HCT116 (cell line): Measurements from ENCODE around the gene FGFR4. TPM values are rescaled to one million over a fixed set of nuclear protein-coding genes. Genes with fewer than 3 reads are reported as not detected.

Source experiments
- ATAC-seq: fragments of 200-7000 bp; cut with Tn5 transposase; 2 replicates; pipeline ENCODE4 v1.9.1; 2020; ENCODE audit warnings: mild to moderate bottlenecking, moderate library complexity
- BruUV-seq: library from RNA; stranded (reverse); fragments of 400-500 nt; replicated peaks from 2 replicates; lab custom pipeline; 2021; lab: Mats Ljungman, UMichigan
- CTCF ChIA-PET: fragments of 300-600 bp; sonication (Branson Sonifier 250); formaldehyde crosslinking; loops from one replicate; lab custom pipeline; 2021; ENCODE audit warnings: antibody characterized with exemption; lab: Charles Lee
- POLR2A ChIA-PET: fragments of 300-600, 350-600 bp; sonication (Branson Sonifier 250); formaldehyde crosslinking; loops from one replicate; lab custom pipeline; 2021; ENCODE audit warnings: antibody characterized with exemption; lab: Charles Lee
- RAD21 ChIA-PET, 2 experiments: fragments of 300-600 bp; sonication (Branson Sonifier 250); formaldehyde crosslinking; loops; one replicate each; lab custom pipeline; 2023; ENCODE audit warnings: low total read pairs in 2 of 2; ENCODE audit not compliant: uncharacterized antibody in 2 of 2, unreplicated experiment in 2 of 2, low non-redundant PET in 1 of 2; lab: Charles Lee
- DNase-seq: peaks from one replicate; pipeline ENCODE4 v3.0.0-alpha.2; 2010; ENCODE audit warnings: low read depth, low spot score
- H2AFZ ChIP-seq: fragments of 200-600 bp; shearing (Covaris generic), sonication (generic); 2 replicates; pipeline ENCODE4 v1.6.1; 2017; ENCODE audit warnings: low read depth, mixed run types, mixed read lengths, antibody characterized with exemption, low read length; ENCODE audit not compliant: poor library complexity, severe bottlenecking
- H3K27ac ChIP-seq: 2 replicates; pipeline ENCODE4 v1.5.1; 2012; ENCODE audit warnings: low read depth, low read length
- H3K27me3 ChIP-seq: fragments of 200-600 bp; sonication (generic); 2 replicates; pipeline ENCODE4 v1.6.1; 2016; ENCODE audit warnings: mixed run types, low read length, mixed read lengths; ENCODE audit not compliant: insufficient read depth
- H3K36me3 ChIP-seq, 2 experiments: fragments of 200-500 bp in 1 of 2; fragments of 200-600 bp in 1 of 2; sonication (Bioruptor generic) in 1 of 2; sonication (generic) in 1 of 2; 2 replicates each; pipeline versions ENCODE4 v1.5.1 to v1.6.1; 2014 to 2016; ENCODE audit warnings: low read length in 2 of 2, inconsistent platforms in 1 of 2, mixed read lengths in 1 of 2, mixed run types in 1 of 2; ENCODE audit not compliant: insufficient read depth in 2 of 2, control insufficient read depth in 1 of 2
- H3K4me1 ChIP-seq, 2 experiments: fragments of 200-600 bp in 1 of 2; sonication (generic) in 1 of 2; 2 replicates each; pipeline versions ENCODE4 v1.5.1 to v1.6.1; 2012 to 2017; ENCODE audit warnings: low read length in 2 of 2, inconsistent platforms in 1 of 2, mild to moderate bottlenecking in 1 of 2, mixed read lengths in 1 of 2, mixed run types in 1 of 2, moderate library complexity in 1 of 2; ENCODE audit not compliant: insufficient read depth in 2 of 2, control insufficient read depth in 1 of 2
- H3K4me2 ChIP-seq: fragments of 200-600 bp; sonication (generic); 2 replicates; pipeline ENCODE4 v1.6.1; 2017; ENCODE audit warnings: mixed run types, low read length, mixed read lengths
- H3K4me3 ChIP-seq, 2 experiments: fragments of 200-600 bp in 1 of 2; sonication (generic) in 1 of 2; replicated peaks in 1 of 2; 2 replicates each; pipeline ENCODE4 v1.5.1; 2011 to 2016; ENCODE audit warnings: low read length in 2 of 2, control low read depth in 1 of 2, low read depth in 1 of 2, mild to moderate bottlenecking in 1 of 2, mixed read lengths in 1 of 2, mixed run types in 1 of 2
- H3K79me2 ChIP-seq: fragments of 200-600 bp; sonication (generic); 2 replicates; pipeline ENCODE4 v1.6.1; 2017; ENCODE audit warnings: mild to moderate bottlenecking, mixed run types, low read length, moderate library complexity, mixed read lengths; ENCODE audit not compliant: insufficient read depth
- H3K9ac ChIP-seq: fragments of 200-600 bp; sonication (generic); 2 replicates; pipeline ENCODE4 v1.6.1; 2016; ENCODE audit warnings: low read length, mixed read lengths
- H3K9me2 ChIP-seq: fragments of 200-600 bp; sonication (generic), shearing (Covaris generic); 2 replicates; pipeline ENCODE4 v1.6.1; 2017; ENCODE audit warnings: mixed run types, mild to moderate bottlenecking, moderate library complexity; ENCODE audit not compliant: insufficient read depth
- H3K9me3 ChIP-seq, 2 experiments: fragments of 200-500 bp in 1 of 2; fragments of 200-600 bp in 1 of 2; sonication (Bioruptor generic) in 1 of 2; sonication (generic) in 1 of 2; 2 replicates each; pipeline ENCODE4 v1.6.1; 2014 to 2017; ENCODE audit warnings: low read length in 2 of 2, mixed read lengths in 2 of 2, inconsistent platforms in 1 of 2, low read depth in 1 of 2, mild to moderate bottlenecking in 1 of 2, mixed run types in 1 of 2, moderate library complexity in 1 of 2; ENCODE audit not compliant: control insufficient read depth in 1 of 2, insufficient read depth in 1 of 2
- H4K20me1 ChIP-seq: fragments of 200-600 bp; sonication (generic), shearing (Covaris generic); 2 replicates; pipeline ENCODE4 v1.6.1; 2017; ENCODE audit warnings: mixed run types, mild to moderate bottlenecking, moderate library complexity; ENCODE audit not compliant: insufficient read depth
- ATF3 ChIP-seq: IDR thresholded peaks from 2 replicates; pipeline ENCODE4 v1.6.1; 2012
- CBX3 ChIP-seq: IDR thresholded peaks from 2 replicates; pipeline ENCODE4 v1.6.1; 2012; ENCODE audit warnings: low read depth
- CTCF ChIP-seq, 3 experiments: fragments of 200-600 bp in 1 of 3; sonication (generic) in 1 of 3; IDR thresholded peaks in 2 of 3; conservative IDR thresholded peaks in 1 of 3; 2 replicates each; pipeline ENCODE4 v1.5.1; 2012 to 2017; ENCODE audit warnings: low read depth in 2 of 3, low read length in 2 of 3, antibody characterized with exemption in 1 of 3, borderline replicate concordance in 1 of 3, control low read depth in 1 of 3, mild to moderate bottlenecking in 1 of 3, mixed read lengths in 1 of 3, mixed run types in 1 of 3, moderate library complexity in 1 of 3; ENCODE audit not compliant: insufficient read depth in 1 of 3
- EZH2 ChIP-seq: fragments of 200-600 bp; sonication (generic); IDR thresholded peaks from 2 replicates; pipeline ENCODE4 v1.6.1; 2017; ENCODE audit warnings: antibody characterized with exemption, mixed run types
- EZH2phosphoT487 ChIP-seq: fragments of 200-600 bp; IDR thresholded peaks from 2 replicates; pipeline ENCODE4 v1.6.1; 2018; ENCODE audit warnings: antibody characterized with exemption, borderline replicate concordance
- FOSL1 ChIP-seq: IDR thresholded peaks from 2 replicates; pipeline ENCODE4 v1.6.1; 2012; ENCODE audit warnings: low read depth
- JUND ChIP-seq: IDR thresholded peaks from 2 replicates; pipeline ENCODE4 v1.6.1; 2012
- POLR2A ChIP-seq: IDR thresholded peaks from 2 replicates; pipeline ENCODE4 v1.7.0; 2011; ENCODE audit warnings: borderline replicate concordance; ENCODE audit not compliant: insufficient read depth, insufficient read length; ENCODE audit errors: extremely low read depth
- SIN3A ChIP-seq: IDR thresholded peaks from 2 replicates; pipeline ENCODE4 v1.6.1; 2012; ENCODE audit warnings: low read depth
- SP1 ChIP-seq: IDR thresholded peaks from 2 replicates; pipeline ENCODE4 v1.6.1; 2012; ENCODE audit warnings: low read depth
- YY1 ChIP-seq: IDR thresholded peaks from 2 replicates; pipeline ENCODE4 v1.6.1; 2011; ENCODE audit warnings: low read length, low read depth, moderate library complexity, mild to moderate bottlenecking; ENCODE audit not compliant: insufficient replicate concordance; ENCODE audit errors: extremely low read depth
- ZFX ChIP-seq: fragments of 450-650 bp; IDR thresholded peaks from 2 replicates; pipeline ENCODE4 v1.6.1; 2017
- ZNF274 ChIP-seq: fragments of 200-500 bp; sonication (Bioruptor generic); IDR thresholded peaks from 2 replicates; pipeline ENCODE4 v1.6.1; 2014; ENCODE audit warnings: mild to moderate bottlenecking, low read depth, low read length, inconsistent platforms
- intact Hi-C: fragments of 100-400 bp; cut with micrococcal nuclease; formaldehyde crosslinking; loops from 2 replicates; pipeline ENCODE4 v1.10.0; 2022
- total RNA-seq: library from RNA; stranded (reverse); gene quantifications from one replicate; pipeline ENCODE4 v1.2.1, GENCODE V29; 2021; ENCODE audit not compliant: unreplicated experiment
- TF ChIP-seq, protein P1 (sequence below): IDR thresholded peaks from 2 replicates; pipeline ENCODE4 v1.6.1; 2012; ENCODE audit warnings: low read depth
- TF ChIP-seq, protein P2 (sequence below): IDR thresholded peaks from 2 replicates; pipeline ENCODE4 v1.6.1; 2012

The FGFR4 gene
- total RNA-seq, 1 experiment from 2014 or later = 78.1 TPM

DNA sequence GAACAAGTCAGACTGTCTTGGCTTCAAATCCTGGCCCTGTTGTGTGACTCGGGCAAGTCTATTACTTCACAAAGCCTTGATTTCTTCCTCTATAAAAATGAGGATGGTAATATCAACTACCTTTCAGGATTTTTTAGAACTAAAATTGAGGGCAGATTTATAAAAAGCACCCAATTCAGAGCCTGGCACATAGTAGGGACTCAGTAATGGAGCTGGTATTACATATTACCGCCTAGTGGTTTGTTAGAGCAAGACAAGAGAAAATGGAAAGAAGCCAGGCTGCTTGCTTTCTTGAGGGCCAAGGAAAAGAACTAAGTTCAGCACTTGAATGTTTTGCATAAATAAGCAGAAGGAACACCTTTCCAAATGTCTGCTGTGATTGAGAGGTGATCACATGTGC, 44.8 kb upstream of the FGFR4 start:
- no peaks in the 10 kb centered on the region for H3K9me3 ChIP-seq
- DNase-seq (no peak), ATAC-seq (no peak)
- no peaks in the 10 kb centered on the region for H3K27me3 ChIP-seq
- no peak overlapping the region for H3K4me2 ChIP-seq
- H3K4me3 ChIP-seq = no peak overlapping the region
- peaks cover 22% of the 10 kb centered on the region for H3K79me2 ChIP-seq
- no peak overlapping the region for H3K27ac ChIP-seq
- POLR2A ChIA-PET = interaction anchor here (0.6 kb wide), 1 partner anchor 88 kb away, joined by 3 read pairs; no protein-coding TSS in a partner anchor
- intact Hi-C loops = no loop called here
- TF ChIP-seq CTCF (IDR thresholded peaks at IDR 0.05 in 2 of 3, conservative IDR thresholded peaks at IDR 0.05 in 1 of 3; ENCODE audit: borderline replicate concordance in 1 of 3, insufficient read depth in 1 of 3, low read depth in 2 of 3, low read length in 2 of 3) (peak in 1 of 3 experiments; percentile 23; a peak in 1 of 6 replicates), YY1 (no peak)
- no peaks in the 10 kb centered on the region for H3K4me1 ChIP-seq
- peaks cover 9 to 21% of the 10 kb centered on the region in 2 experiments for H3K36me3 ChIP-seq
- CTCF ChIA-PET = no interaction called here
- RAD21 ChIA-PET = no interaction called here
- H3K9me2 ChIP-seq = no peaks in the 10 kb centered on the region
- H3K9ac ChIP-seq = no peak overlapping the region
- no peak overlapping the region for H2AFZ ChIP-seq
- no TSS peak for BruUV-seq
- H4K20me1 ChIP-seq = no peaks in the 10 kb centered on the region

DNA sequence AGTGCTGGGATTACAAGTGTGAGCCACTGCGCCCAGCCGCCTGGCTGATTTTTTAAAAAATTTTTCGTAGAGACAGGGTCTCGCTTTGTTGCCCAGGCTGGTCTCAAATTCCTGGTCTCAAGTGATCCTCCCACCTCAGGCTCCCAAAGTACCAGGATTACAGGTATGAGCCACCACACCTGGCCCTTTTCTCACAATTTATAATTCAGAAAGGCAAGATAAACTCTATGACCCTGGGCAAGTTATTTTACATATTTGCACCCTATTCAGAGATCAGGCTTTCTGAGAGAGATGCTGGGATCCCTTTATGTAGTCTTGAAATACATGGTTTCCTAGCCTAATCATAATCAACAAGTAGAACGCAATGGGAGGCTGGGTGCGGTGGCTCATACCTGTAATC, 43.6 kb upstream of the FGFR4 start:
- DNase-seq (no peak), ATAC-seq (no peak)
- Histone ChIP-seq H3K27ac (no peak overlapping the region), H3K9me2 (no peaks in the 10 kb centered on the region), H4K20me1 (no peaks in the 10 kb centered on the region), H3K36me3 (peaks cover 13 to 21% of the 10 kb centered on the region in 2 experiments), H2AFZ (no peak overlapping the region), H3K79me2 (peaks cover 14% of the 10 kb centered on the region), H3K4me1 (no peaks in the 10 kb centered on the region), H3K9ac (no peak overlapping the region), H3K9me3 (no peaks in the 10 kb centered on the region), H3K4me3 (no peak overlapping the region)
- ChIA-PET RAD21 (no interaction called here), CTCF (no interaction called here)
- intact Hi-C loops = no loop called here
- TF ChIP-seq SP1 (no peak), ZNF274 (no peak), POLR2A (no peak), FOSL1 (no peak), EZH2 (no peak), ATF3 (no peak), SIN3A (no peak), ZFX (no peak), CBX3 (no peak), YY1 (no peak), EZH2phosphoT487 (no peak), JUND (no peak)
- TF ChIP-seq, protein P1, sequence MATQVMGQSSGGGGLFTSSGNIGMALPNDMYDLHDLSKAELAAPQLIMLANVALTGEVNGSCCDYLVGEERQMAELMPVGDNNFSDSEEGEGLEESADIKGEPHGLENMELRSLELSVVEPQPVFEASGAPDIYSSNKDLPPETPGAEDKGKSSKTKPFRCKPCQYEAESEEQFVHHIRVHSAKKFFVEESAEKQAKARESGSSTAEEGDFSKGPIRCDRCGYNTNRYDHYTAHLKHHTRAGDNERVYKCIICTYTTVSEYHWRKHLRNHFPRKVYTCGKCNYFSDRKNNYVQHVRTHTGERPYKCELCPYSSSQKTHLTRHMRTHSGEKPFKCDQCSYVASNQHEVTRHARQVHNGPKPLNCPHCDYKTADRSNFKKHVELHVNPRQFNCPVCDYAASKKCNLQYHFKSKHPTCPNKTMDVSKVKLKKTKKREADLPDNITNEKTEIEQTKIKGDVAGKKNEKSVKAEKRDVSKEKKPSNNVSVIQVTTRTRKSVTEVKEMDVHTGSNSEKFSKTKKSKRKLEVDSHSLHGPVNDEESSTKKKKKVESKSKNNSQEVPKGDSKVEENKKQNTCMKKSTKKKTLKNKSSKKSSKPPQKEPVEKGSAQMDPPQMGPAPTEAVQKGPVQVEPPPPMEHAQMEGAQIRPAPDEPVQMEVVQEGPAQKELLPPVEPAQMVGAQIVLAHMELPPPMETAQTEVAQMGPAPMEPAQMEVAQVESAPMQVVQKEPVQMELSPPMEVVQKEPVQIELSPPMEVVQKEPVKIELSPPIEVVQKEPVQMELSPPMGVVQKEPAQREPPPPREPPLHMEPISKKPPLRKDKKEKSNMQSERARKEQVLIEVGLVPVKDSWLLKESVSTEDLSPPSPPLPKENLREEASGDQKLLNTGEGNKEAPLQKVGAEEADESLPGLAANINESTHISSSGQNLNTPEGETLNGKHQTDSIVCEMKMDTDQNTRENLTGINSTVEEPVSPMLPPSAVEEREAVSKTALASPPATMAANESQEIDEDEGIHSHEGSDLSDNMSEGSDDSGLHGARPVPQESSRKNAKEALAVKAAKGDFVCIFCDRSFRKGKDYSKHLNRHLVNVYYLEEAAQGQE = no peak
- TF ChIP-seq, protein P2, sequence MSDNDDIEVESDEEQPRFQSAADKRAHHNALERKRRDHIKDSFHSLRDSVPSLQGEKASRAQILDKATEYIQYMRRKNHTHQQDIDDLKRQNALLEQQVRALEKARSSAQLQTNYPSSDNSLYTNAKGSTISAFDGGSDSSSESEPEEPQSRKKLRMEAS = no peak
- TF ChIP-seq, all 23 proteins: peak for 0
- Histone ChIP-seq H3K27me3 (no peaks in the 10 kb centered on the region), H3K4me2 (no peak overlapping the region)
- BruUV-seq = no TSS peak
- POLR2A ChIA-PET = no interaction called here
